Muscle layer of duodenum (tissue), 2 donors: ENCODE results near the gene RANBP9.

Source experiments
- H3K27ac ChIP-seq: one replicate; pipeline ENCODE4 v1.7.0; 2013; ENCODE audit warnings: mild to moderate bottlenecking, low read length
- H3K27me3 ChIP-seq: one replicate; pipeline ENCODE4 v1.7.0; 2013; ENCODE audit warnings: low read depth, mild to moderate bottlenecking, control low read depth, low read length
- H3K36me3 ChIP-seq, 2 donors: one replicate each; pipeline ENCODE4 v1.7.0; 2013; ENCODE audit warnings: low read length in 2 of 2, control low read depth in 1 of 2, mild to moderate bottlenecking in 1 of 2; ENCODE audit not compliant: insufficient read depth in 2 of 2, control insufficient read depth in 1 of 2
- H3K4me1 ChIP-seq, 2 donors: one replicate each; pipeline ENCODE4 v1.7.0; 2013; ENCODE audit warnings: low read length in 2 of 2, mild to moderate bottlenecking in 2 of 2, control low read depth in 1 of 2, moderate library complexity in 1 of 2; ENCODE audit not compliant: insufficient read depth in 2 of 2, control insufficient read depth in 1 of 2
- H3K4me3 ChIP-seq, 2 donors: one replicate each; pipeline ENCODE4 v1.7.0; 2013; ENCODE audit warnings: low read length in 2 of 2, low read depth in 1 of 2, mild to moderate bottlenecking in 1 of 2
- H3K9me3 ChIP-seq, 2 donors: one replicate each; pipeline ENCODE4 v1.7.0; 2013; ENCODE audit warnings: low read length in 2 of 2, control low read depth in 1 of 2, mild to moderate bottlenecking in 1 of 2; ENCODE audit not compliant: control insufficient read depth in 1 of 2
- donor health status: healthy.

The RANBP9 gene

GRCh38 chr6:13689511-13690256 lies 22.0 kb downstream of the RANBP9 start:
- Histone ChIP-seq H3K4me1 (peaks cover 5 to 24% of the 10 kb centered on the region in 2 donors), H3K4me3 (no peak overlapping the region), H3K27ac (no peak overlapping the region), H3K36me3 (no peaks in the 10 kb centered on the region), H3K27me3 (no peaks in the 10 kb centered on the region), H3K9me3 (no peaks in the 10 kb centered on the region)

GRCh38 chr6:13688692-13689196 lies 22.9 kb downstream of the RANBP9 start:
- no peaks in the 10 kb centered on the region for H3K36me3 ChIP-seq
- H3K9me3 ChIP-seq, result no peaks in the 10 kb centered on the region
- peaks cover 5 to 24% of the 10 kb centered on the region in 2 donors for H3K4me1 ChIP-seq
- H3K27me3 ChIP-seq, result no peaks in the 10 kb centered on the region
- no peak overlapping the region for H3K27ac ChIP-seq
- H3K4me3 ChIP-seq, result no peak overlapping the region

GRCh38 chr6:13687917-13688351 lies 23.7 kb downstream of the RANBP9 start:
- Histone ChIP-seq H3K27ac (no peak overlapping the region), H3K4me1 (peaks cover 5 to 24% of the 10 kb centered on the region in 2 donors), H3K4me3 (no peak overlapping the region), H3K9me3 (no peaks in the 10 kb centered on the region), H3K36me3 (no peaks in the 10 kb centered on the region), H3K27me3 (no peaks in the 10 kb centered on the region)

- Histone ChIP-seq H3K27me3 (no peaks in the 10 kb centered on the region), H3K27ac (no peak overlapping the region), H3K9me3 (no peaks in the 10 kb centered on the region), H3K36me3 (no peaks in the 10 kb centered on the region), H3K4me3 (no peak overlapping the region), H3K4me1 (peaks cover 5 to 20% of the 10 kb centered on the region in 2 donors)
Observed at GRCh38 chr6:13684855-13685254, 26.8 kb downstream of the RANBP9 start.

- Histone ChIP-seq H3K4me1 (peaks cover 4 to 6% of the 10 kb centered on the region in 2 donors), H3K9me3 (no peaks in the 10 kb centered on the region), H3K4me3 (no peak overlapping the region), H3K36me3 (no peaks in the 10 kb centered on the region), H3K27ac (no peak overlapping the region), H3K27me3 (no peaks in the 10 kb centered on the region)
Observed at GRCh38 chr6:13683038-13683437, 28.6 kb downstream of the RANBP9 start.

GRCh38 chr6:13682346-13682745 lies 29.3 kb downstream of the RANBP9 start:
- H3K27me3 ChIP-seq, result no peaks in the 10 kb centered on the region
- no peaks in the 10 kb centered on the region for H3K36me3 ChIP-seq
- H3K4me1 ChIP-seq, result peaks cover 0 to 5% of the 10 kb centered on the region in 2 donors
- H3K27ac ChIP-seq, result no peak overlapping the region
- no peak overlapping the region for H3K4me3 ChIP-seq
- peaks cover 0 to 4% of the 10 kb centered on the region in 2 donors for H3K9me3 ChIP-seq

GRCh38 chr6:13681305-13682061 lies 30.2 kb downstream of the RANBP9 start:
- Histone ChIP-seq H3K4me3 (no peak overlapping the region), H3K36me3 (no peaks in the 10 kb centered on the region), H3K27me3 (no peaks in the 10 kb centered on the region), H3K9me3 (peaks cover 0 to 13% of the 10 kb centered on the region in 2 donors), H3K4me1 (peaks cover 0 to 5% of the 10 kb centered on the region in 2 donors), H3K27ac (no peak overlapping the region)

- Histone ChIP-seq H3K9me3 (peaks cover 0 to 13% of the 10 kb centered on the region in 2 donors), H3K36me3 (no peaks in the 10 kb centered on the region), H3K4me1 (peaks cover 0 to 5% of the 10 kb centered on the region in 2 donors), H3K27me3 (no peaks in the 10 kb centered on the region), H3K4me3 (no peak overlapping the region), H3K27ac (no peak overlapping the region)
Observed at GRCh38 chr6:13680448-13680968, 31.1 kb downstream of the RANBP9 start.

GRCh38 chr6:13679996-13680395 lies 31.6 kb downstream of the RANBP9 start:
- H3K27ac ChIP-seq, result no peak overlapping the region
- no peak overlapping the region for H3K4me3 ChIP-seq
- no peaks in the 10 kb centered on the region for H3K36me3 ChIP-seq
- peaks cover 0 to 13% of the 10 kb centered on the region in 2 donors for H3K9me3 ChIP-seq
- H3K4me1 ChIP-seq, result peaks cover 2 to 5% of the 10 kb centered on the region in 2 donors
- no peaks in the 10 kb centered on the region for H3K27me3 ChIP-seq

- Histone ChIP-seq H3K4me3 (no peak overlapping the region), H3K36me3 (no peaks in the 10 kb centered on the region), H3K27me3 (no peaks in the 10 kb centered on the region), H3K4me1 (peaks cover 5 to 8% of the 10 kb centered on the region in 2 donors), H3K9me3 (peaks cover 0 to 13% of the 10 kb centered on the region in 2 donors), H3K27ac (no peak overlapping the region)
Observed at GRCh38 chr6:13678255-13678983, 33.2 kb downstream of the RANBP9 start.

GRCh38 chr6:13677878-13678254 lies 33.8 kb downstream of the RANBP9 start:
- peaks cover 5 to 8% of the 10 kb centered on the region in 2 donors for H3K4me1 ChIP-seq
- H3K27ac ChIP-seq, result no peak overlapping the region
- no peaks in the 10 kb centered on the region for H3K27me3 ChIP-seq
- H3K4me3 ChIP-seq, result no peak overlapping the region
- peaks cover 0 to 13% of the 10 kb centered on the region in 2 donors for H3K9me3 ChIP-seq
- no peaks in the 10 kb centered on the region for H3K36me3 ChIP-seq
